Fibroblast of lung (primary cell): Measurements from ENCODE around the gene HCN2.

ENCODE experiments used
- EZH2 ChIP-seq: IDR thresholded peaks from 2 replicates; pipeline ENCODE4 v1.5.1; 2012; ENCODE audit warnings: low read length, control low read depth, mild to moderate bottlenecking; ENCODE audit errors: missing control alignments
- TF ChIP-seq, protein P1 (sequence below), 2 donors: IDR thresholded peaks in 1 of 2; conservative IDR thresholded peaks in 1 of 2; 1 replicate in 1 of 2; 2 replicates in 1 of 2; pipeline ENCODE4 v1.5.1; 2011 to 2012; ENCODE audit warnings: low read length in 2 of 2, control low read depth in 1 of 2, inconsistent platforms in 1 of 2, low read depth in 1 of 2, mild to moderate bottlenecking in 1 of 2

DNA sequence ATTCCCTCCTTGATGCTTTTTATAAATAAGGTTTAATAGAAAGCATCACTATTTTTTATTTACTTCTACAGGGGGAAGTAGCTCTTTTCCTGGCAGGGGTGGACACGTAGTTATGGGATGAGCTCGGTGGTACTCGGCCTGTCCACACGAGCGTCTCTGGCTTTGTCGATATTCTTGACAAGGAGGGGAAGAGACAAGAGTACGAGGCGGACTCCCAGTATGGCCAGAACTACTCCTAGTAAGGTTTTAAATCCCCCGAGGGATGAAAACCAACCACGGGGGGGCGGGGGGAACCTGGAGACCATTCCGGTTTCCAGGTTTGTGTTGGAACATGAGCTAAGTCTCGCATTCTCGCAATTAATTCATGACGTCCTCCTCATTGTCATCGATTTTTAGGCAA, 22.8 kb upstream of the HCN2 start:
- TF ChIP-seq, protein P1, sequence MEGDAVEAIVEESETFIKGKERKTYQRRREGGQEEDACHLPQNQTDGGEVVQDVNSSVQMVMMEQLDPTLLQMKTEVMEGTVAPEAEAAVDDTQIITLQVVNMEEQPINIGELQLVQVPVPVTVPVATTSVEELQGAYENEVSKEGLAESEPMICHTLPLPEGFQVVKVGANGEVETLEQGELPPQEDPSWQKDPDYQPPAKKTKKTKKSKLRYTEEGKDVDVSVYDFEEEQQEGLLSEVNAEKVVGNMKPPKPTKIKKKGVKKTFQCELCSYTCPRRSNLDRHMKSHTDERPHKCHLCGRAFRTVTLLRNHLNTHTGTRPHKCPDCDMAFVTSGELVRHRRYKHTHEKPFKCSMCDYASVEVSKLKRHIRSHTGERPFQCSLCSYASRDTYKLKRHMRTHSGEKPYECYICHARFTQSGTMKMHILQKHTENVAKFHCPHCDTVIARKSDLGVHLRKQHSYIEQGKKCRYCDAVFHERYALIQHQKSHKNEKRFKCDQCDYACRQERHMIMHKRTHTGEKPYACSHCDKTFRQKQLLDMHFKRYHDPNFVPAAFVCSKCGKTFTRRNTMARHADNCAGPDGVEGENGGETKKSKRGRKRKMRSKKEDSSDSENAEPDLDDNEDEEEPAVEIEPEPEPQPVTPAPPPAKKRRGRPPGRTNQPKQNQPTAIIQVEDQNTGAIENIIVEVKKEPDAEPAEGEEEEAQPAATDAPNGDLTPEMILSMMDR (conservative IDR thresholded peaks at IDR 0.05 in 1 of 2, IDR thresholded peaks at IDR 0.05 in 1 of 2; ENCODE audit: low read depth in 1 of 2, low read length in 2 of 2): no peak
- no peak for TF ChIP-seq EZH2
